Lower leg skin (tissue), 3 donors: ENCODE measurements around the gene GALNT11.
"Not testable (repeated sequence)": the region's sequence is repeated elsewhere in the genome, so short reads cannot be mapped to it uniquely, and the experiment has no call there.

Experiments used
- POLR2A ChIP-seq, 2 donors: fragments of 450-650 bp; IDR thresholded peaks; one replicate each; pipeline ENCODE4 v1.6.1; 2016 to 2017; ENCODE audit warnings: antibody characterized with exemption in 2 of 2, mild to moderate bottlenecking in 1 of 2, moderate library complexity in 1 of 2
- TF ChIP-seq, protein P1 (sequence below), 3 donors: fragments of 450-650 bp; IDR thresholded peaks; one replicate each; pipeline ENCODE4 v1.5.1; 2016; ENCODE audit warnings: antibody characterized with exemption in 3 of 3, mild to moderate bottlenecking in 3 of 3, moderate library complexity in 2 of 3

DNA sequence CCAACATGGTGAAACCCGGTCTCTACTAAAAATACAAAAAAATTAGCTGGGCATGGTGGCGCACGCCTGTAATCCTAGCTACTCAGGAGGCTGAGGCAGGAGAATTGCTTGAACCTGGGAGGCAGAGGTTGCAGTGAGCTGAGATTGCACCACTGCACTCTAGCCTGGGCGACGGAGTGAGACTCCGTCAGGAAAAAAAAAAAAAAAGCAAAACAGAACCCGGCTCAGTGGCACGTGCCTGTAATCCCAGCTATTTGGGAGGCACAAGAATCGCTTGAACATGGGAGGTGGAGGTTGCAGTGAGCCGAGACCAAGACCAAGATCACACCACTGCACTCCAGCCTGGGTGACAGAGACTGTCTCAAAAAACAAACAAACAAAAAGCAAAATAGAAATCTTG lies 3.7 kb upstream of the GALNT11 start:
- TF ChIP-seq, protein P1, sequence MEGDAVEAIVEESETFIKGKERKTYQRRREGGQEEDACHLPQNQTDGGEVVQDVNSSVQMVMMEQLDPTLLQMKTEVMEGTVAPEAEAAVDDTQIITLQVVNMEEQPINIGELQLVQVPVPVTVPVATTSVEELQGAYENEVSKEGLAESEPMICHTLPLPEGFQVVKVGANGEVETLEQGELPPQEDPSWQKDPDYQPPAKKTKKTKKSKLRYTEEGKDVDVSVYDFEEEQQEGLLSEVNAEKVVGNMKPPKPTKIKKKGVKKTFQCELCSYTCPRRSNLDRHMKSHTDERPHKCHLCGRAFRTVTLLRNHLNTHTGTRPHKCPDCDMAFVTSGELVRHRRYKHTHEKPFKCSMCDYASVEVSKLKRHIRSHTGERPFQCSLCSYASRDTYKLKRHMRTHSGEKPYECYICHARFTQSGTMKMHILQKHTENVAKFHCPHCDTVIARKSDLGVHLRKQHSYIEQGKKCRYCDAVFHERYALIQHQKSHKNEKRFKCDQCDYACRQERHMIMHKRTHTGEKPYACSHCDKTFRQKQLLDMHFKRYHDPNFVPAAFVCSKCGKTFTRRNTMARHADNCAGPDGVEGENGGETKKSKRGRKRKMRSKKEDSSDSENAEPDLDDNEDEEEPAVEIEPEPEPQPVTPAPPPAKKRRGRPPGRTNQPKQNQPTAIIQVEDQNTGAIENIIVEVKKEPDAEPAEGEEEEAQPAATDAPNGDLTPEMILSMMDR (IDR thresholded peaks at IDR 0.05): not testable (repeated sequence)
- not testable (repeated sequence) for TF ChIP-seq POLR2A (IDR thresholded peaks at IDR 0.05)
